ENCODE results near the gene STAMBPL1. TPM values are rescaled to one million over a fixed set of nuclear protein-coding genes. Genes with fewer than 3 reads are reported as not detected.
A peak's percentile ranks its signal among the peaks of the same experiment; 100 is the strongest.

The STAMBPL1 gene
- total and polyA plus RNA-seq, 2 experiments from 2014 or later: 4.5 to 20.0 TPM

GRCh38 chr10:88913127-88913526, 33.1 kb downstream of the STAMBPL1 start:
- Histone ChIP-seq H3K36me3 (replicated peaks; ENCODE audit: insufficient read depth, low read depth) (no peaks in the 10 kb centered on the region), H3K27me3 (no peaks in the 10 kb centered on the region), H3K27ac (no peak overlapping the region), H3K79me2 (no peaks in the 10 kb centered on the region), H3K4me3 (no peak overlapping the region), H3K9me2 (replicated peaks; ENCODE audit: insufficient read depth) (no peaks in the 10 kb centered on the region), H3K4me1 (ENCODE audit: insufficient read depth) (no peaks in the 10 kb centered on the region), H2AFZ (no peak overlapping the region), H3K9me3 (ENCODE audit: low read depth) (no peaks in the 10 kb centered on the region), H4K20me1 (ENCODE audit: insufficient read depth, poor library complexity, severe bottlenecking) (no peaks in the 10 kb centered on the region), H3K4me2 (peak overlapping the region; percentile 7)
- 51% methylated on average over 9 of the region's 9 CpGs for WGBS (ENCODE audit: low lambda C conversion rate, missing lambda C conversion rate)
- no peak for TF ChIP-seq EZH2 (IDR thresholded peaks at IDR 0.05; ENCODE audit: borderline replicate concordance)
- TF ChIP-seq CTCF (IDR thresholded peaks at IDR 0.05; ENCODE audit: poor library complexity): no peak
- no peak for TF ChIP-seq EZH2phosphoT487 (IDR thresholded peaks at IDR 0.05; ENCODE audit: low read depth, severe bottlenecking, unreplicated experiment)
- peak; percentile 13 for DNase-seq (ENCODE audit: low spot score)

GRCh38 chr10:88913788-88914187, 33.7 kb downstream of the STAMBPL1 start:
- Histone ChIP-seq H3K4me1 (ENCODE audit: insufficient read depth) (no peaks in the 10 kb centered on the region), H3K27me3 (no peaks in the 10 kb centered on the region), H3K36me3 (replicated peaks; ENCODE audit: insufficient read depth, low read depth) (no peaks in the 10 kb centered on the region), H4K20me1 (ENCODE audit: insufficient read depth, poor library complexity, severe bottlenecking) (no peaks in the 10 kb centered on the region), H3K79me2 (no peaks in the 10 kb centered on the region), H2AFZ (no peak overlapping the region), H3K27ac (no peak overlapping the region), H3K9me3 (ENCODE audit: low read depth) (no peaks in the 10 kb centered on the region), H3K4me3 (no peak overlapping the region), H3K9me2 (replicated peaks; ENCODE audit: insufficient read depth) (no peaks in the 10 kb centered on the region), H3K4me2 (no peak overlapping the region)
- WGBS (ENCODE audit: low lambda C conversion rate, missing lambda C conversion rate): 46% methylated on average over 5 of the region's 5 CpGs
- DNase-seq (ENCODE audit: low spot score): no peak
- no peak for TF ChIP-seq EZH2phosphoT487 (IDR thresholded peaks at IDR 0.05; ENCODE audit: low read depth, severe bottlenecking, unreplicated experiment)
- TF ChIP-seq EZH2 (IDR thresholded peaks at IDR 0.05; ENCODE audit: borderline replicate concordance): no peak
- TF ChIP-seq CTCF (IDR thresholded peaks at IDR 0.05; ENCODE audit: poor library complexity): no peak

- no peaks in the 10 kb centered on the region for H3K27me3 ChIP-seq
- TF ChIP-seq EZH2 (IDR thresholded peaks at IDR 0.05; ENCODE audit: borderline replicate concordance): no peak
- no peak for TF ChIP-seq EZH2phosphoT487 (IDR thresholded peaks at IDR 0.05; ENCODE audit: low read depth, severe bottlenecking, unreplicated experiment)
- TF ChIP-seq CTCF (IDR thresholded peaks at IDR 0.05; ENCODE audit: poor library complexity): no peak
- no peaks in the 10 kb centered on the region for H3K36me3 ChIP-seq (replicated peaks; ENCODE audit: insufficient read depth, low read depth)
- no peaks in the 10 kb centered on the region for H3K9me3 ChIP-seq (ENCODE audit: low read depth)
- H3K9me2 ChIP-seq (replicated peaks; ENCODE audit: insufficient read depth): no peaks in the 10 kb centered on the region
- H4K20me1 ChIP-seq (ENCODE audit: insufficient read depth, poor library complexity, severe bottlenecking): no peaks in the 10 kb centered on the region
- H3K79me2 ChIP-seq: no peaks in the 10 kb centered on the region
- H3K4me1 ChIP-seq (ENCODE audit: insufficient read depth): no peaks in the 10 kb centered on the region
- no peak overlapping the region for H3K4me3 ChIP-seq
- no peak overlapping the region for H3K27ac ChIP-seq
- H2AFZ ChIP-seq: no peak overlapping the region
- no peak overlapping the region for H3K4me2 ChIP-seq
- WGBS (ENCODE audit: low lambda C conversion rate, missing lambda C conversion rate): 31% methylated on average over 2 of the region's 2 CpGs
- DNase-seq (ENCODE audit: low spot score): no peak
Measured at GRCh38 chr10:88915781-88916180, 35.7 kb downstream of the STAMBPL1 start.

GRCh38 chr10:88916231-88916630, 36.2 kb downstream of the STAMBPL1 start:
- Histone ChIP-seq H3K4me3 (no peak overlapping the region), H3K27me3 (no peaks in the 10 kb centered on the region), H3K9me3 (ENCODE audit: low read depth) (no peaks in the 10 kb centered on the region), H2AFZ (no peak overlapping the region), H3K36me3 (replicated peaks; ENCODE audit: insufficient read depth, low read depth) (no peaks in the 10 kb centered on the region), H3K27ac (no peak overlapping the region), H4K20me1 (ENCODE audit: insufficient read depth, poor library complexity, severe bottlenecking) (no peaks in the 10 kb centered on the region), H3K4me2 (no peak overlapping the region), H3K9me2 (replicated peaks; ENCODE audit: insufficient read depth) (no peaks in the 10 kb centered on the region), H3K79me2 (no peaks in the 10 kb centered on the region), H3K4me1 (ENCODE audit: insufficient read depth) (no peaks in the 10 kb centered on the region)
- TF ChIP-seq EZH2 (IDR thresholded peaks at IDR 0.05; ENCODE audit: borderline replicate concordance) (no peak), CTCF (IDR thresholded peaks at IDR 0.05; ENCODE audit: poor library complexity) (no peak), EZH2phosphoT487 (IDR thresholded peaks at IDR 0.05; ENCODE audit: low read depth, severe bottlenecking, unreplicated experiment) (no peak)
- DNase-seq (ENCODE audit: low spot score): no peak
